NT2/D1 (cell line): Measurements from ENCODE around the gene CD2.

Experiments used
- SUZ12 ChIP-seq: IDR thresholded peaks from 2 replicates; pipeline ENCODE4 v1.6.1; 2011; ENCODE audit not compliant: insufficient read length, insufficient read depth; ENCODE audit errors: extremely low read depth
- YY1 ChIP-seq: IDR thresholded peaks from 2 replicates; pipeline ENCODE4 v1.6.1; 2011; ENCODE audit not compliant: insufficient read length, insufficient read depth

- no peak for TF ChIP-seq YY1
- no peak for TF ChIP-seq SUZ12
Measured at GRCh38 chr1:116709666-116710167, 44.5 kb upstream of the CD2 start.
